ENCODE data around the gene ICE2. TPM values are rescaled to one million over a fixed set of nuclear protein-coding genes. Genes with fewer than 3 reads are reported as not detected.

The ICE2 gene
- total and polyA plus RNA-seq, 4 donors = 5.7 to 26.6 (median 16.8) TPM

DNA sequence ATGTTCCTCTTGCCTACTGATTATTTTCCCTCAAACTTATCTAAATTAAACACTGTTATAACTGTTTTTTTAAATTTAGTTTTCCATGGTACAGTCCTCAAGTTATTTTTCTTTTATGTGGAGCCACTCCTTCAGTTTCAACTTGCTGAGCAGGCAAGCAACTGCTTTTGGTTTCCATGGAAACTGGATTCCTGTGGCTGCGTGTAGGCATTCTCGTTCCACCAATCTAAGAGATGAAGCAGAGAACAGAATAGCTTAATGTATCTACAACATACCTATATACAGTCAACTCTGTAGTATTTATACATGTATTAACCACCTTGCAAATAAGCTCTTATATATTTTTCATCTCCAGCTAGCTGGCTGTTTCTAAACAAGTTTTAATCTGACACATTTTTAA lies 55.4 kb downstream of the ICE2 start:
- Histone ChIP-seq H3K9me3 (ENCODE audit: control insufficient read depth in 4 of 4, low read length in 3 of 4) (no peaks in the 10 kb centered on the region), H3K9ac (ENCODE audit: low read depth in 1 of 2, low read length in 2 of 2) (no peak overlapping the region), H3K27ac (ENCODE audit: low read depth in 1 of 2, low read length in 2 of 2) (no peak overlapping the region), H3K4me3 (ENCODE audit: low read depth in 1 of 3, low read length in 3 of 3) (no peak overlapping the region), H3K36me3 (ENCODE audit: control insufficient read depth in 4 of 4, insufficient read depth in 3 of 4, low read depth in 1 of 4, low read length in 3 of 4) (peaks cover 1 to 7% (median 4%) of the 10 kb centered on the region in 4 donors), H3K27me3 (ENCODE audit: control insufficient read depth in 4 of 4, insufficient read depth in 4 of 4, low read length in 3 of 4) (no peaks in the 10 kb centered on the region), H3K4me1 (ENCODE audit: control insufficient read depth in 4 of 4, insufficient read depth in 4 of 4, low read length in 3 of 4) (peaks cover 0 to 5% (median 3%) of the 10 kb centered on the region in 4 donors)
- TF ChIP-seq, protein P1, sequence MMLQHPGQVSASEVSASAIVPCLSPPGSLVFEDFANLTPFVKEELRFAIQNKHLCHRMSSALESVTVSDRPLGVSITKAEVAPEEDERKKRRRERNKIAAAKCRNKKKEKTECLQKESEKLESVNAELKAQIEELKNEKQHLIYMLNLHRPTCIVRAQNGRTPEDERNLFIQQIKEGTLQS (IDR thresholded peaks at IDR 0.05) = no peak
- TF ChIP-seq EGR1 (IDR thresholded peaks at IDR 0.05; ENCODE audit: low read depth in 2 of 2) (no peak), HNF4G (IDR thresholded peaks at IDR 0.05) (no peak), JUND (IDR thresholded peaks at IDR 0.05) (no peak), HNF4A (conservative IDR thresholded peaks at IDR 0.05) (no peak), CTCF (IDR thresholded peaks at IDR 0.05; ENCODE audit: low read depth, low read length, missing input control) (no peak), FOXA1 (IDR thresholded peaks at IDR 0.05) (no peak), MAX (IDR thresholded peaks at IDR 0.05) (no peak)
- no peak for DNase-seq (ENCODE audit: low spot score)
- WGBS = 63% methylated on average over 2 of the region's 2 CpGs

GRCh38 chr15:60421544-60421943 lies 57.4 kb downstream of the ICE2 start:
- 95% methylated on average over 1 of the region's 1 CpG for WGBS
- Histone ChIP-seq H3K9ac (ENCODE audit: low read depth in 1 of 2, low read length in 2 of 2) (no peak overlapping the region), H3K27me3 (ENCODE audit: control insufficient read depth in 4 of 4, insufficient read depth in 4 of 4, low read length in 3 of 4) (no peaks in the 10 kb centered on the region), H3K9me3 (ENCODE audit: control insufficient read depth in 4 of 4, low read length in 3 of 4) (no peaks in the 10 kb centered on the region), H3K4me3 (ENCODE audit: low read depth in 1 of 3, low read length in 3 of 3) (no peak overlapping the region), H3K27ac (ENCODE audit: low read depth in 1 of 2, low read length in 2 of 2) (no peak overlapping the region), H3K4me1 (ENCODE audit: control insufficient read depth in 4 of 4, insufficient read depth in 4 of 4, low read length in 3 of 4) (peaks cover 0 to 5% (median 3%) of the 10 kb centered on the region in 4 donors), H3K36me3 (ENCODE audit: control insufficient read depth in 4 of 4, insufficient read depth in 3 of 4, low read depth in 1 of 4, low read length in 3 of 4) (peaks cover 0 to 7% (median under 1%) of the 10 kb centered on the region in 4 donors)
- no peak for DNase-seq (ENCODE audit: low spot score)
- TF ChIP-seq REST (IDR thresholded peaks at IDR 0.05) = no peak
- TF ChIP-seq, protein P1 (IDR thresholded peaks at IDR 0.05) = no peak
- no peak for TF ChIP-seq JUND (IDR thresholded peaks at IDR 0.05)
- TF ChIP-seq HNF4A (conservative IDR thresholded peaks at IDR 0.05) = no peak
- no peak for TF ChIP-seq RAD21 (IDR thresholded peaks at IDR 0.05)
- TF ChIP-seq, protein P2, sequence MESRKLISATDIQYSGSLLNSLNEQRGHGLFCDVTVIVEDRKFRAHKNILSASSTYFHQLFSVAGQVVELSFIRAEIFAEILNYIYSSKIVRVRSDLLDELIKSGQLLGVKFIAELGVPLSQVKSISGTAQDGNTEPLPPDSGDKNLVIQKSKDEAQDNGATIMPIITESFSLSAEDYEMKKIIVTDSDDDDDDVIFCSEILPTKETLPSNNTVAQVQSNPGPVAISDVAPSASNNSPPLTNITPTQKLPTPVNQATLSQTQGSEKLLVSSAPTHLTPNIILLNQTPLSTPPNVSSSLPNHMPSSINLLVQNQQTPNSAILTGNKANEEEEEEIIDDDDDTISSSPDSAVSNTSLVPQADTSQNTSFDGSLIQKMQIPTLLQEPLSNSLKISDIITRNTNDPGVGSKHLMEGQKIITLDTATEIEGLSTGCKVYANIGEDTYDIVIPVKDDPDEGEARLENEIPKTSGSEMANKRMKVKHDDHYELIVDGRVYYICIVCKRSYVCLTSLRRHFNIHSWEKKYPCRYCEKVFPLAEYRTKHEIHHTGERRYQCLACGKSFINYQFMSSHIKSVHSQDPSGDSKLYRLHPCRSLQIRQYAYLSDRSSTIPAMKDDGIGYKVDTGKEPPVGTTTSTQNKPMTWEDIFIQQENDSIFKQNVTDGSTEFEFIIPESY (IDR thresholded peaks at IDR 0.05) = no peak
- TF ChIP-seq HNF4G (IDR thresholded peaks at IDR 0.05) = no peak

Data from liver (tissue), 9 donors.